Astrocyte (in vitro differentiated cells and primary cell): ENCODE data around the gene MRPL27.

Experiments used
- CTCF ChIP-seq: IDR thresholded peaks from 2 replicates; pipeline ENCODE4 v1.5.1; 2011; ENCODE audit warnings: low read depth, mild to moderate bottlenecking, inconsistent platforms, low read length, moderate library complexity; ENCODE audit not compliant: insufficient read depth
- EZH2 ChIP-seq: IDR thresholded peaks from 2 replicates; pipeline ENCODE4 v1.6.1; 2012; ENCODE audit warnings: mild to moderate bottlenecking, low read length, inconsistent platforms; ENCODE audit not compliant: insufficient read depth

DNA sequence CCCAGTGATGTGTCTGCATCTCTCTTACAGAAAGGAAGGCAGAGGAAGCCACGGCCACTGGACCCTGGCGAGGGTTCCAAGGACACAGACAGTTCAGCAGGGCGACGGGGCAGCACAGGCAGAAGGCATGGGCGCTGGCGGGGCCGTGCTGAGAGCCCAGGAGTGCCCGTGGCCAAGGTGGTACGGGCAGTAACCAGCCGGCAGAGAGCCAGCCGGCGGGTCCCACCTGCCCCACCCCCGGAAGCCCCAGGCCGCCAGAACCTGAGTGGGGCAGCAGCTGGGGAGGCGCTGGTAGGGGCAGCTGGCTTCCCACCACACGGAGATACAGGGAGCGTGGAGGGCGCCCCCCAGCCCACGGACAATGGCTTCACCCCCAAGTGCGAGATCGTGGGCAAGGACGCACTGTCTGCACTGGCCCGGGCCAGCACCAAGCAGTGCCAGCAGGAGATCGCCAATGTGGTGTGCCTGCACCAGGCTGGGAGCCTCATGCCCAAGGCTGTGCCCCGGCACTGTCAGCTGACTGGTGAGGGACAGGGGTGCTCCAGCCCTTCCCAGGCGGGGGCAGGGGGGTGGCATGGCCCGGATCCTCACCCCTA is 19.3 kb downstream of the MRPL27 start:
- TF ChIP-seq EZH2 (no peak), CTCF (no peak)
